Measurements from ENCODE around the gene COL7A1. TPM values are rescaled to one million over a fixed set of nuclear protein-coding genes. Genes with fewer than 3 reads are reported as not detected.

COL7A1 gene
- total and polyA plus RNA-seq, 2 of the 13 experiments (the other 11 are each of a cell fraction or from before 2014, with no cell fraction given) = 2.7 to 11.7 TPM

DNA sequence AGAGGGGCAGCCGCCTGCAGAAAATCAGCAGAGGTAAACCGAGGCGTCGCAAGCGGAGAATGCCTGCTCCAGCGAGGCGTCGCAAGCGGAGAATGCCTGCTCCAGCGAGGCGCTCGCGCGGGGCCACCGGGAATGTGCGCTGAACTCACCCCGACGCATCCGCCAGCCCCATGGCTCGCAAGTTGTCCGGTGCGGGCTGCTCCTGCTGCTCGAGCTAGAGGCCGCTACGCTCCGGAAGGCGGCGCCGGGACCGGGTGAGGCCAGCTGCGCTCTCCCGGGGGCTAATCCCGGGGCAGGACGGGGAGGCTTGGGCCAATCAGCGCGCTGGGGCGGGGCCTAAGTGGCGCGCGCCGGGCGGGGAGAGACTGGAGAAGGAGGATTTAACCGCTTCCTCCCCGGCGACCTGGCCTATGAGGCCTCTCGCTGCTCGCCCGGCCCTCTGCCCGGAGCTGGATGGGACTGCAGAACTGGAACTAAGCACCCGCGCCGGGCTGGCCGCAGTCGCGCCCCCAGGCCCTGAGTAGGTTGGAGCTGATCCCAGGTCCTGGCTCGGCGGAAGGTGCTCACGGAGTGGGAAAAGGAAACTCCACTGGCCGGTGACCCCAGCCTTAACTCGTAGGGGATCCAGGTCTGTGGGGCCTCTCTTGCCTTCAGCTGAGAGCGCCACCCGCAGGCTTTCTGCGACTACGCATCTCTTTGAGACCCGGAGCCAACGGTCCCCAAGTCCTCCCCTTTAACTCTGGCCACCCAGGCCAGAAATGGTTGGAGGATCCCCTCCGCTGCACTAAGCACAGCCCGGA lies 40.3 kb upstream of the COL7A1 start, which contains the start of gene SLC26A6 (continued):
- TF ChIP-seq, protein P1, sequence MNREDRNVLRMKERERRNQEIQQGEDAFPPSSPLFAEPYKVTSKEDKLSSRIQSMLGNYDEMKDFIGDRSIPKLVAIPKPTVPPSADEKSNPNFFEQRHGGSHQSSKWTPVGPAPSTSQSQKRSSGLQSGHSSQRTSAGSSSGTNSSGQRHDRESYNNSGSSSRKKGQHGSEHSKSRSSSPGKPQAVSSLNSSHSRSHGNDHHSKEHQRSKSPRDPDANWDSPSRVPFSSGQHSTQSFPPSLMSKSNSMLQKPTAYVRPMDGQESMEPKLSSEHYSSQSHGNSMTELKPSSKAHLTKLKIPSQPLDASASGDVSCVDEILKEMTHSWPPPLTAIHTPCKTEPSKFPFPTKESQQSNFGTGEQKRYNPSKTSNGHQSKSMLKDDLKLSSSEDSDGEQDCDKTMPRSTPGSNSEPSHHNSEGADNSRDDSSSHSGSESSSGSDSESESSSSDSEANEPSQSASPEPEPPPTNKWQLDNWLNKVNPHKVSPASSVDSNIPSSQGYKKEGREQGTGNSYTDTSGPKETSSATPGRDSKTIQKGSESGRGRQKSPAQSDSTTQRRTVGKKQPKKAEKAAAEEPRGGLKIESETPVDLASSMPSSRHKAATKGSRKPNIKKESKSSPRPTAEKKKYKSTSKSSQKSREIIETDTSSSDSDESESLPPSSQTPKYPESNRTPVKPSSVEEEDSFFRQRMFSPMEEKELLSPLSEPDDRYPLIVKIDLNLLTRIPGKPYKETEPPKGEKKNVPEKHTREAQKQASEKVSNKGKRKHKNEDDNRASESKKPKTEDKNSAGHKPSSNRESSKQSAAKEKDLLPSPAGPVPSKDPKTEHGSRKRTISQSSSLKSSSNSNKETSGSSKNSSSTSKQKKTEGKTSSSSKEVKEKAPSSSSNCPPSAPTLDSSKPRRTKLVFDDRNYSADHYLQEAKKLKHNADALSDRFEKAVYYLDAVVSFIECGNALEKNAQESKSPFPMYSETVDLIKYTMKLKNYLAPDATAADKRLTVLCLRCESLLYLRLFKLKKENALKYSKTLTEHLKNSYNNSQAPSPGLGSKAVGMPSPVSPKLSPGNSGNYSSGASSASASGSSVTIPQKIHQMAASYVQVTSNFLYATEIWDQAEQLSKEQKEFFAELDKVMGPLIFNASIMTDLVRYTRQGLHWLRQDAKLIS (CRISPR knock-in tag; IDR thresholded peaks at IDR 0.05) = 0 out of 2 replicates have a peak, but pooled peaks have one; percentile 46
- 0 out of 2 replicates have a peak, but pooled peaks have one; percentile 53 for TF ChIP-seq ZNF550 (CRISPR knock-in tag; IDR thresholded peaks at IDR 0.05; ENCODE audit: borderline replicate concordance)
- no peak for TF ChIP-seq ELF4 (CRISPR knock-in tag; IDR thresholded peaks at IDR 0.05; ENCODE audit: borderline replicate concordance)
- no peak; the same call in 1 of the 2 replicates for TF ChIP-seq SOX13 (IDR thresholded peaks at IDR 0.05)
- no peak for TF ChIP-seq SOX13 (CRISPR knock-in tag; conservative IDR thresholded peaks at IDR 0.05 in 1 of 2, IDR thresholded peaks at IDR 0.05 in 1 of 2)
- 0 out of 2 replicates have a peak, but pooled peaks have one; percentile 25 for TF ChIP-seq ZFAT (CRISPR knock-in tag; conservative IDR thresholded peaks at IDR 0.05)
- TF ChIP-seq, protein P2, sequence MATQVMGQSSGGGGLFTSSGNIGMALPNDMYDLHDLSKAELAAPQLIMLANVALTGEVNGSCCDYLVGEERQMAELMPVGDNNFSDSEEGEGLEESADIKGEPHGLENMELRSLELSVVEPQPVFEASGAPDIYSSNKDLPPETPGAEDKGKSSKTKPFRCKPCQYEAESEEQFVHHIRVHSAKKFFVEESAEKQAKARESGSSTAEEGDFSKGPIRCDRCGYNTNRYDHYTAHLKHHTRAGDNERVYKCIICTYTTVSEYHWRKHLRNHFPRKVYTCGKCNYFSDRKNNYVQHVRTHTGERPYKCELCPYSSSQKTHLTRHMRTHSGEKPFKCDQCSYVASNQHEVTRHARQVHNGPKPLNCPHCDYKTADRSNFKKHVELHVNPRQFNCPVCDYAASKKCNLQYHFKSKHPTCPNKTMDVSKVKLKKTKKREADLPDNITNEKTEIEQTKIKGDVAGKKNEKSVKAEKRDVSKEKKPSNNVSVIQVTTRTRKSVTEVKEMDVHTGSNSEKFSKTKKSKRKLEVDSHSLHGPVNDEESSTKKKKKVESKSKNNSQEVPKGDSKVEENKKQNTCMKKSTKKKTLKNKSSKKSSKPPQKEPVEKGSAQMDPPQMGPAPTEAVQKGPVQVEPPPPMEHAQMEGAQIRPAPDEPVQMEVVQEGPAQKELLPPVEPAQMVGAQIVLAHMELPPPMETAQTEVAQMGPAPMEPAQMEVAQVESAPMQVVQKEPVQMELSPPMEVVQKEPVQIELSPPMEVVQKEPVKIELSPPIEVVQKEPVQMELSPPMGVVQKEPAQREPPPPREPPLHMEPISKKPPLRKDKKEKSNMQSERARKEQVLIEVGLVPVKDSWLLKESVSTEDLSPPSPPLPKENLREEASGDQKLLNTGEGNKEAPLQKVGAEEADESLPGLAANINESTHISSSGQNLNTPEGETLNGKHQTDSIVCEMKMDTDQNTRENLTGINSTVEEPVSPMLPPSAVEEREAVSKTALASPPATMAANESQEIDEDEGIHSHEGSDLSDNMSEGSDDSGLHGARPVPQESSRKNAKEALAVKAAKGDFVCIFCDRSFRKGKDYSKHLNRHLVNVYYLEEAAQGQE (IDR thresholded peaks at IDR 0.05; ENCODE audit: borderline replicate concordance in 1 of 2, low read depth in 1 of 2, low read length in 2 of 2) = no peak; a peak in 1 of 4 replicates
- TF ChIP-seq TCF12 (IDR thresholded peaks at IDR 0.05) = no peak
- TF ChIP-seq TCF12 (CRISPR knock-in tag; IDR thresholded peaks at IDR 0.05) = no peak
- TF ChIP-seq ZBTB38 (CRISPR knock-in tag; IDR thresholded peaks at IDR 0.05) = 0 out of 2 replicates have a peak, but pooled peaks have one; percentile 58
- TF ChIP-seq, protein P3, sequence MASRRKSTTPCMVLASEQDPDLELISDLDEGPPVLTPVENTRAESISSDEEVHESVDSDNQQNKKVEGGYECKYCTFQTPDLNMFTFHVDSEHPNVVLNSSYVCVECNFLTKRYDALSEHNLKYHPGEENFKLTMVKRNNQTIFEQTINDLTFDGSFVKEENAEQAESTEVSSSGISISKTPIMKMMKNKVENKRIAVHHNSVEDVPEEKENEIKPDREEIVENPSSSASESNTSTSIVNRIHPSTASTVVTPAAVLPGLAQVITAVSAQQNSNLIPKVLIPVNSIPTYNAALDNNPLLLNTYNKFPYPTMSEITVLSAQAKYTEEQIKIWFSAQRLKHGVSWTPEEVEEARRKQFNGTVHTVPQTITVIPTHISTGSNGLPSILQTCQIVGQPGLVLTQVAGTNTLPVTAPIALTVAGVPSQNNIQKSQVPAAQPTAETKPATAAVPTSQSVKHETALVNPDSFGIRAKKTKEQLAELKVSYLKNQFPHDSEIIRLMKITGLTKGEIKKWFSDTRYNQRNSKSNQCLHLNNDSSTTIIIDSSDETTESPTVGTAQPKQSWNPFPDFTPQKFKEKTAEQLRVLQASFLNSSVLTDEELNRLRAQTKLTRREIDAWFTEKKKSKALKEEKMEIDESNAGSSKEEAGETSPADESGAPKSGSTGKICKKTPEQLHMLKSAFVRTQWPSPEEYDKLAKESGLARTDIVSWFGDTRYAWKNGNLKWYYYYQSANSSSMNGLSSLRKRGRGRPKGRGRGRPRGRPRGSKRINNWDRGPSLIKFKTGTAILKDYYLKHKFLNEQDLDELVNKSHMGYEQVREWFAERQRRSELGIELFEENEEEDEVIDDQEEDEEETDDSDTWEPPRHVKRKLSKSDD (CRISPR knock-in tag; IDR thresholded peaks at IDR 0.05; ENCODE audit: low read depth) = 0 out of 2 replicates have a peak, but pooled peaks have one; percentile 52
- TF ChIP-seq SRSF9 (IDR thresholded peaks at IDR 0.05; ENCODE audit: borderline replicate concordance, insufficient read depth, low read depth, low read length, poor library complexity, severe bottlenecking) = no peak
- TF ChIP-seq ZNF839 (CRISPR knock-in tag; IDR thresholded peaks at IDR 0.05; ENCODE audit: borderline replicate concordance) = no peak
- no peak for TF ChIP-seq MEIS2 (CRISPR knock-in tag; IDR thresholded peaks at IDR 0.05)
- TF ChIP-seq REPIN1 (CRISPR knock-in tag; IDR thresholded peaks at IDR 0.05; ENCODE audit: borderline replicate concordance, low read depth) = peak; percentile 42; the same call in 1 of the 2 replicates
- TF ChIP-seq ZNF615 (CRISPR knock-in tag; IDR thresholded peaks at IDR 0.05; ENCODE audit: borderline replicate concordance) = 0 out of 2 replicates have a peak, but pooled peaks have one; percentile 60
- TF ChIP-seq RFXANK (CRISPR knock-in tag; IDR thresholded peaks at IDR 0.05) = no peak
- no peak; the same call in 1 of the 2 replicates for TF ChIP-seq JDP2 (CRISPR knock-in tag; IDR thresholded peaks at IDR 0.05; ENCODE audit: borderline replicate concordance)

Measured in HepG2 (cell line).